HG02763 (cell line): ENCODE results near the gene ST6GALNAC6.
A peak's percentile ranks its signal among the peaks of the same experiment; 100 is the strongest.

ENCODE experiments used
- ATAC-seq: cut with Tn5 transposase; IDR thresholded peaks from one replicate; pipeline ENCODE4 v1.9.1; 2021; ENCODE audit warnings: mild to moderate bottlenecking, moderate library complexity; ENCODE audit not compliant: unreplicated experiment

The ST6GALNAC6 gene

DNA sequence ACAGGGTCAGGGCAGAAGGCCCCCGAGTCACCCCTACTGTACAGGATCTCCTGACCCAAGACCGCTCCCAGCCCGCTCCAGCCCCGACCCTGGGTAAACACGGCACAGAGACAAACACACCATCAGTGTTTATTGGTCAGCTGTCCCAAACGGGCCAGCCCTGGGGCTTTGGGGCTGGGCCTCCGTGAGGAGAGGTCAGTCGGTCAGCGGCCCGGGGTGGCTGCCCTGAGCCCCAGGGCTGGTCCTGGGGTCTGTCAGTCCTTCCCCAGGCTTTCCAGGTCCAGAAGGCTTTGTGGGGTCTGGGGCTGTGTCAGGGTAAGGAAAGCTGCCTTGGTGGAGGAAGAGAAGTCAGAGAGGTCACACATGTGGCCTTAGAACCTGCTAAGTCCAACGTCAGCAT is 35.6 kb upstream of the ST6GALNAC6 start:
- no peak for ATAC-seq

DNA sequence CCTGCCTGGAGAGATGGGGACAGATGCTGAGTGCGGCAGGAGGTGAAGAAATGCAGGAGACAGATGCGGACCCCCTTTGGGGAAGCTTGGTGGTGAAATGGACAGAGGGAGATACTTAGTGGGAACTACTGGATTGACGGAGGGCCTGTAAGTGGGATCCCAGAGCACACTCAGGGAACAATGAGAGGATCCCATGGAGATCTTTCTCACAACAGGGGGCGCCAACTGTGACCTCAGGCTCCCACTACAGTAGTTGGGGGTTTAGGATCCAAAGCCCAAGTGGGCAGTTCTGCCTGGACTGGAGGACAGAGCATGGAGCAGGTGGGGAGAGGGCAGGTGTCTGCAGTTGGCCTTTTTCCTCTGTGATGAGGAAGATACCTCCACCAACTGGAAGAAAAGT is 34.8 kb upstream of the ST6GALNAC6 start:
- ATAC-seq, result no peak

DNA sequence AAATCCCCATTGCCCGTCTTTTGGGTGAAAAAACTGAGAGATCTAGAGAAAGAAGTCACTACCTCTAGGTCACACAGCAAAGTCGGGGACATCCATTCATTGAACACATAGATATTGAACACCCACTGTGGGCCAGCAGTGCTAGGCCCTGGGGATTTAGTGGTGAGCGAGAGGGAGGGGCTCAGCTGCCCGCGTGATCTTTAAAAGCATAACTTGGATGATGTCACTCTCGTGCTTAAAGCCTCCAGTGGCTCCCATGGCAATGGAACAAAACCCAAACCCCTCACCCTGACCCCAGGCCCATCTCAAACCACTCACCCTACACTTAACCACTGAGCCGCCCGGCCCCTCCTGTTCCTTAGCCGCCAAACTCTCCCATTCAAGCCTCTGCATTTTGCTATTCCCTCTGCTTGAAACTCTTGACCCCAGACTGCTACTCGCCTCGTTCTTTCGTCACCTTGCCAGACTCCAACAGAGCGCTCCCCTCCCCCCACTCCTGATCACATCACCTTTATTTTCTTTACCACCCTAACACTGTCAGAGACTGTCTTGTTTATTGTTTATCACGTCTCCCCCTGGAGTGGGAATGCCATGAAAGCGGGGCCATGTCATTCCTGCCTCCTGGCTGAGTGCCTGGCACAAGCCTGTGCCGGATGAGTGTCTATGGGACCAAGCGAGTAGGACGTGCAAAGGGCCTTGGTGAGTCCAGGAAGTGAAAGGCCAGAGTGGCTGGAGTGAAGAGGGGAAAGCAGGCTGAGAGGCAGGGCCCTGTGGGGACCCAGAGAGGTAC is 31.9 kb upstream of the ST6GALNAC6 start:
- ATAC-seq, result peak; percentile 22

DNA sequence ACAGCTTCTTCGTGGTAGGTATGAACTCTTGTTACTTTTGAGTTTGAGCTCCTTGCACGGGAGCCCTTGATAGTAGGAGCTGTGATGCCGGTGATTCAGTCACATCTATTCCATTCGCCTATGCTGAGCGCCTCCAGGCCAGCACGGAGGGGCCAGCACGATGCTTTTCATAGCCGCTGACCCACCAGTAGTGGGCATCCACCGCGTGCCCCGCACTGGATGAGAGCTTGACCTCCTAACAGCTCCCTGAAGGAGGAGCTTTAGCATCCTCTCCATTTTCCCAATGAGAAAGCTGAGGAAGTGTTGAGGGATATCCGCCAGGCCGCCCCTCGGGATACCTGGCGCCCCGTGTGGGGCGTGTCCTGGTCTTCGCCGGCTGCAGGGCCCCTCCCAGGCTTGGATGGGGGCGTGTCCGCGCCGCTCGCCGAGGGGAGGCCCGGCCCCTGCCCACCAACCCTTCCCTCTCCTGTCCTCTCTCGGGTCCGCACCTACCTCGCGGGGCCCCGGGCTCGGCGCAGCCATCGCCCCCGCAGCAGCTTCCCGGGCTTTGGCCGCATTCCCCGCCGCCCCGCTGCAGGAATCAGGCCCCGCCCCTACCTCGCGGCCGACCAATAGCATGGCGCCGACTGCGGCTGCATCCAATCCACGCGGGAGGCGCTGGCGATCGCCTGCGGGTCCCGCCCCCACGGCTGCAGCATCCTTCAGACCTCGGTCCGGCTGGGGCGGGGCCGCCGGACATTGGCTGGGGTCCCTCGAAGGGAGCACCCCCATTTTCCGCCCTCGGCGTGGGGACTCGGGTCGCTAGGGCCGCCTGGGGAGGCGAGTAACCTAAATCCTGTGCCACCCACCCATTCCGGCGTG is 31.1 kb upstream of the ST6GALNAC6 start, which contains the start of gene PIP5KL1:
PIP5KL1 (minus strand) TSS at position 547 of the 861 bp plus-strand sequence; CDS start at position 522, 25 bp downstream.
- ATAC-seq, result peak; percentile 80

DNA sequence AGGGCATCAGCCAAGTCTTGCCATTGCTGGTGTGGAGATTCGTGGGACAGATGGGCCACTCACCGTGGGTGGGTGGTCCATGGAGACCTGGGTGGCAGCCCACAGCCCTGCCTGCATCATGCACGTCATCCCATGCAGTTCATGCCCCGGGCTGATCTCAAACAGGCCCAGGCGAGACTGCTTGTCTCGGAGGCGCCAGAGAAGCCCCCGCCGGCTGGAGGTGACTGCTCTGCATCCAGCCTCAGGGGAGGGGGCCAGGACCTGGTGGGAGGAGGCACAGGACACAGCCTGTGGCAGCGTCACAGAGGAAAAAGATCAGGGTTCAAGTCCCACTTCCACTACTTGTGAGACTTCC is 30.2 kb upstream of the ST6GALNAC6 start:
- ATAC-seq, result no peak

DNA sequence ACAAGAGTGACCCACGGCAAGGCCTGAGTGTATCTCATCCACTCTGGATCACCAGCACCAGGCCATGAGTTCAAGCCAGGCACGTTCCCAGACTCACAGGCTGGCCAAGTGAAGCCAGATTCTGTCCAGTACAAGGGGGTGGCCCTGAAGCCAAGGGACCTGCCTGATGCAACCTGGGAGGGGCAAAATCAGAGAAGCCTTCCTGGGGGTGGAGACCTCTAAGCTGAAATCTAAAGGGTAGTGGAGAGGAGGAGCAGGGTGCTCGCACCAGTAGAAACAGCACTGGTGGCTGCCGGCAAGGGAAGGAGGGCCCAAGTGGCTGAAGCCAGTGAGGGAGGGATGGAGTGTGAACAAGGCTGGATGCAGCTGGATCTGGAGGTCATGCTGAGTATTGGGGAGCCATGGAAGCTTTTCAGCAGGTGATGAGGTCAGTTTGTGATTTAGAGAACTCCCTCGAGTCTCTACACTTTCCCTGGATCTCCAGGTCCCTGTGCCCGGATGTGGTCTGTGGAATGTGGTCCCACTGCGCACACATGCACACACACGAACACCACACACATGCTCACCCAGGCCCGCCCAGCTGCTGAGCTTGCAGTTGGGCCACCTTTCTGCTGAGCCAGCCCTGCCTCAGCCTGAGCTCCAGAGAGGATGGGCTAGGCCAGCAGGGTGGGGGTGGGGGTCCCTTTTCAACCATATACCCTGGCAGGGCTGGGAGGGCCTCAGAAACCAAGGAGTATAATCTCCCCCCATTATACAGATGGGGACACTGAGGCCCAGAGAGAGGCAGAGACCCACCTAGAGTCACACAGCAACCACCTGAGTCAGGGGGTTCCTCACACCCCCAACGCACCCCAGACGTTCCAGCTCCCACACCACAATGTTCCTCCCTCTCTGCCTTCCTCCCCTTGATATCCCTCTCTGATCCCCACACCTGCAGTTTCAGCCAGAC is 29.5 kb upstream of the ST6GALNAC6 start:
- ATAC-seq, result no peak

DNA sequence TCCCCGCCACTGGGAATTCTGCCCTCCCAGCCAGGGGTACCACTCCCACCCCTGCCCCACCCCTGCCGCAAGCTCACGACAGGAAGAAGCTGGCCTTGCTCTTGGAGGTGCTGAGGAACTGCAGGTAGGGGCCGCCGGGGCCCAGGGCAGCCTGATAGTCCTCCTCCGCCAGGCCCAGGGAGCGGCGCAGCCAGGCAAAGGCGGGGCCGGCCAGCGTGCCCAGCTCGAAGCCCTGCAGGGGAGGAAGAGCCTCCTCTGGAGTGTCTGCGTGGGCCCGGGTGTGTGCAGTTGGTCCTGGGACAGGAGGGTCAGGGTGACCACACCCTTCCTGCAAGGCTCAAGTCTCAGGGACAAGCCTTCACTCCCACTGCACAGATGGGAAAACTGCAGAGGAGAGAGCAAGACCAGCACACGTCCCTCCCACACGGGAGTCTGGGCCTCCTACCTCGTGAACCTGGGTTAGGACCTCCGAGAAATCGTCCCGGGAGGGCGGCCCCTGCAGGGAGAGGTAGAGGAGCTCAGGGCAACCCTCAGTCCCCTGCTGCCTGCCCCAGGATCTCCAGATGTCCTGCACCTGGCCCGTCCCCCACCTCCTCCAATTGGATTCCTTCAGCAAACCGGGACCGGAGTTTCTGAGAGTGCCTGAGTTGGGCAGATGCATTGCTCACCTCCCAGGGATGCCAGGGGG is 28.7 kb upstream of the ST6GALNAC6 start:
- ATAC-seq, result no peak

DNA sequence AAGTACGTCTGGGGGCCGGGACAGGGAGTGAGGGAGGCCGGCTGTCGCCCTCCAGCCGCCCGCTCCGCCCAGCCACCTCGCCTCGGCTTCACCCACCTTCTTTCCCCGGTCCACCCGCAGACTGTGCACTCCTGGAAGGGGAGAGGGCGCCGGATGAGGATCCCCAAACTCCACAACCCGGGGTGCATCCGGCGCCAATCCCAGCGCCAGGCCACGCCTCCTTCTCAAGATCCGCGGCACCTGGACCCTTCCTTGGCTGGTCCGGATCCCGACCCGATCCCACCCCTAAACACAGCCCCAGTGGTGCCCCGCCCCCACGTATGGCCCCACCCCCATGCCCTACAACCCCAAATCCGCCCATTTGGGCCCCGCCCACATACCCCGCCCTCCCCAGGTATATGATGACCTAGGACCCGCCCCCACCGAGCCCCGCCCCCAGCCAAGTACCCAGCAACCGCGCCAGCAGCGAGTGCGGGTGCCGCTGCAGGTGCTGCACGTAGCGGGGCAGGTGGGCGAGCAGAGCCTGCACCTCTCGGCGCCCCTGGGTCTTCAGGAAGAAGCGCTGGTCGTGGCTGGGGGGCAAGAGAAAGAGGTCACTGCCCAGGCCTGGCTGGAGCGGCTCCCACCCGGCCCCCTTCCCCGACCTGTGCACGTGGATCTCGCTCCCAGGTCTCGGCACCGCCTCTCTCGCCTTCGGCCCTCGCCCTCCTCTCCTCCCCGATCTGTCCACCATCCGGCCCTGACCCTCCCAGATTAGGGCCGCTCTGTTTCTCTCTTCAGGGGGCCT is 28.0 kb upstream of the ST6GALNAC6 start:
- ATAC-seq, result no peak

DNA sequence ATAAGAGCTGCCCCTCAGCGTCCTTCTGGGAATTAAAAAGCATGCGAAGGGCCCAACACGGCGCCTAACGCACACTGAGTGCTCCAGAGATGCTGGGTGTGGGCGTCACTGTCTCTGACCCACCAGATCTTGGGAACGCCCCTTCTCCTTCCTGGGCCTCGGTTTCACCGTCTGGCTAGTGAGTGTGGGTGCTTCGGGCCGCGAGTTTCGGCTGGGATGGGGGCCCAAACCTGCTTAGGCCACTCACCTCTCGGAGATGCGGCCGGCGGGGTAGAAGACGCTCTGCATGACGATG is 27.4 kb upstream of the ST6GALNAC6 start:
- no peak for ATAC-seq

DNA sequence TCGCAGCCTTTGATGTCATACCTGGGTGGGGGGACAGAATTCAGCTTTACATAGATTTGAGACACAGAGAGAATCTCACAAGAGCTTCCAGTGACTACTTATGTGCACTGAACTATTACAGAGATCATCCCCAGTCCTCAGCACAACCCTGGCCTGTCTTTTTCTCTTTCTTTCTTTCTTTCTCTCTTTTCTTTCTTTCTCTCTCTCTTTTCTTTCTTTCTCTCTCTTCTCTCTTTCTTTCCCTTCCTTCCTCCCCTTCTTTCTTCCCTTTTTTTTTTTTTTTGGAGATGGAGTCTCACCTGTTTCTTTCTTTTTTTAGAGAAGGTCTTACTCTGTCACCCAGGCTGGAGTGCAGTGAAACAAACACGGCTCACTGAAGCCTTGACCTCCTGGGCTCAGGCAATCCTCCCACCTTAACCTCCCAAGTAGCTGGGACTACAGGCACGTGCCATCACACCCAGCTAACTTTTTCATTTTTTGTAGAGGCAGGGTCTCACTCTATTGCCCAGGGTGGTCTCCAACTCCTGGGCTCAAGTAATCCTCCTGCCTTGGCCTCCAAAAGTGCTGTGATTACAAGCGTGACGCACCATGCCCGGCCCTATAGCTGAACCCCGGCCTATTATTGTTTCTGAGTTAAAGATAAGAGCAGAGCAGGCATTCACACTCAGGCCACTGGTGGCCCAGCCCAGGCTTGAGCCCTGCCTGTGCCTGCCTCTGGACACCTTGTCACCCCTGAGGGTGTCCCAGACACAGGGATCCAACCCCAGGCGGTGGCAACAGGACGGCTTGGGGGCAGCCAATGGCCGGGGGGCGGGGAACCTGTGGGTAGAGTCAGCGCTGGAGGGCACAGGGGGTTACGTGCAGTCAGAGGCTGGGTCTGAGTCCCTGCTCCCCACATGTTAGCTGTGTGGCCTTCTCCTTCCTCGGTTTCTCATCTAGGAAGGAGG is 26.8 kb upstream of the ST6GALNAC6 start:
- no peak for ATAC-seq

DNA sequence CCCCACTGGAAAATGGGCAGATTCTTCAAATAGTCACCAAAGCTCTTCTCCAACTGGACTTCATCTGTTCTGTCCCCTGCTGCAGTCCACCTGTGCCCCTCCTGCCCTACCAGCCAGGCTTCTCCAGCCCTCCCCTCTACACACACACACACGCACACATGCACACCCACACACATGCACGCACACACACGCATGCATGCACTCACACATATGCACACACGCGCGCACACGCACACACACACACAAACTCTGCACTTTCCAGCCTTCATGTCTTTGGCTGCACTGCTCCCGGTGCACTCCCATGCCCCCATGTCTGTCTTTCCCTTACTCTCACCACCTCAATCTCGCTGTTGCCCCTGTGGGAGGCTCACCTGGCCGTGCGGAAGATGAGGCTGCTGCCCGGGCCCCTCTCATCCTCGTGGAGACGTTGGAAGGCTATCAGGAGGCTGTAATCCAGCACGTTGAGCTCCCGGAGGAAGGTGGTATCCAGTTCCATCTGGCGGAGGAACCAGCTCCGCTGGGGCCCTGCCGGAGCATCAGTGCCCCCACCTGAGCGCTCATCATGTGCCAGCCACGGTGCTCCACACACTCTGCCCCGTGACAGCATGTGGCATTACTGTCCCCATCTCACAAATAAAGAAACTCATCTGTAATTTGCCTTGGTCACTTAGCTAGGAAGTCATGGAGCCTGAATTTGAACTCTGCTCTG is 25.5 kb upstream of the ST6GALNAC6 start:
- ATAC-seq, result no peak

DNA sequence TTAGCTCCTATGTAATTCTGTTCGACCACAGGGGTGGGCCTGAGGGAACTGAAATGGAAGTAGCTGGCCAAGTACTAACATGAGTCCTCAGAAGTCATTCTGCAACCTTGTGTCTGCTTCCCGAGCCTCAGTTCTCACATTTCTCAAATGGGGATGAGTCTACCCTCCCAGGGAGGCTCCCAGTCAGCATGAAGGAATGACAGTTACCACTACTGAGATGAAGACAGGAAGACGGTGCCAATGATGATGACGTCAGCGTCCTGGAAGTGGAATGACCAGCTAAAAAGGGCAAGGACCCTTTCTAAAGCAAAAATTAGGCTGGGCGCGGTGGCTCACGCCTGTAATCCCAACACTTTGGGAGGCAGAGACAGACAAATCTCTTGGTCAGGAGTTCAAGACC is 24.4 kb upstream of the ST6GALNAC6 start:
- ATAC-seq, result no peak

DNA sequence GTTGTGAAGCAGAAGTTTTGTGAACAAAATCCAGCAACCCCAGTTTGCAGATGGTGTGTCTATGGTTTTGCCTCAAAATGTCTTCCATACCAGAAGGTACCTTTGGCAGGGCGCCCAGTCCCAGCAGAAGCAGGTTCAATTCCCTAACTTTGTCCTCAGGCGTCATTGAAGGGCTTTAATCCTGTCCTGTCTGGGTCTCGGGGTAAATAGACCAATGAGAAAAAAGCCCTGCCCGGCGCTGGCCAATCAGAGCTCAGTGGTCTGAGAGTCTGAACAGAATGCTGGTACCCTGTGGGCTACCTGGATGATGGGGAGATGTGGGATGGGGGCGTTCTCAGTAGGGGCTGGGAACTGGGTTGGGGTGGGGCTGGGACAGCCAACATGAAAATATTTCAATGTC is 23.6 kb upstream of the ST6GALNAC6 start:
- no peak for ATAC-seq

DNA sequence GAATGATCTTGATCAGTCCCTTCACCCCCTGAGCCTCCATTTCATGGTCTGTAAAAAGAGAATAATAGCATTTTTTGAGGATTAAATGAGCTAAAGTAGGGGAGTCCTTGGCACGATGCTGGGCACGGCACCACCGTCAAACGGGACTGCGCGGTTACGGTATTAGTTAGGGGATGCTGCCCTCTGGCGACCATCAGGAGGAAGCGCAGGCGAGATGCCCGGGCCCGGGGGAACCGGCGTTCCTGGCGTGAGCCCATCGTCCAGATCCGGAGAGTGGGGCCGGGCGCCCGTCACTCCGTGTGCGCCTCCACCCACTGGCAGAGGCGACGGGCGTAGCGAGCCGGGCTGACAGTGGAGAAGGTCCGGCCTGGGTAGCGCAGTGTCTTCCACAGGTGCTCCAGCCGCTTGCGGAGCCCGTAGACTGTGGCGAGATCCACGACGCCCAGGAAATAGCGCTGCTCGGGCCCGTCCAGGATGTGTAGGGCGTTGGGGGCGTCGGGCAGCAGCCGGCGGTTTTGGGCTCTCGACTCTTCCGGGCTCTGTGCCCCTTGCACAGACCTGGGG is 22.2 kb upstream of the ST6GALNAC6 start:
- no peak for ATAC-seq

DNA sequence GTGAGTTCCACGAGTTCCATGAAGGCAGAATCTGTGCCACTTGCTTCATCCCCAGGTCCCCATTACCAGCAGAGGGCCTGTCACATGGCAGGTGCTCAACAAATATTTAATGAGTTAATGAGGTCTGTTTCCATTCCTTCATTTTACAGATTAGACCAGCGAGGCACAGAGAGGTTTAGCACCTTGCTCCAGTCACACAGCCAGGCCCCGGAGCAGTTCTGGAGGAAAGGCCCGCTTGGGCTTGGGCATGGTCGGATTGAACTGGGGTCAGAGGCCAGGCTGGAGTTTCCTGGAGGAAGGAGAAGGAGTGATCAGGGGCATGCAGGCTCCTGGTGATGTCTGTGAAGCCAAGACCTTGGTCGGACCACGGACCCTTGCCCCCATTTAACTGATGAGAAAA is 21.4 kb upstream of the ST6GALNAC6 start:
- no peak for ATAC-seq

DNA sequence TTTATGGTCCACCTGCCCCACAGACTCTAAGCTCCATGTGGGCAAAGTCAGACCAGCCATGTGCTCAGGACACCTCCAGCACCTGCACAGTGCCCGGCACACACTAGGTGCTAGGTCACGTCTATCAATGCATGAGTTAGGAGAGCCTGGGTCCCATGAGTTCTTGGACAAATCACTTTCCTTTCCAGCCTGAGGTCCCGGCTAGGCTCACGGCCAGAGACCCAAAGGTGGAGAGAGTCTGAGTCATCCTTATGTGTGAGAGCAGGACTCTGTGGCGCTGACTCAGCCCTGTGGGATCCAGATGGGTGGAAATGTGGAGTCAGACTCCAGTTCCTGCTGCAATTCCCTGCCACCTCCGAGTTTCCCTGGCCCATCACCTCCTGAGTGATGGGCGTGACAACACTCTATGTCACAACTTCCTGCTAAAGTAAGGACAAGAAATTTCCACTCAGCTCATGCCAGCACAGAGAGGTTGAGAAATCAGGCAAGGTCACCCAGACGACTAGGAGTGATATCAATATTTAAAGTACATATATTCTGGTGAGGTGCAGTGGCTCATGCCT is 19.9 kb upstream of the ST6GALNAC6 start:
- no peak for ATAC-seq
